Measurements from ENCODE around the gene AOPEP. TPM values are rescaled to one million over a fixed set of nuclear protein-coding genes. Genes with fewer than 3 reads are reported as not detected.

AOPEP gene
- total RNA-seq, 1 experiment from 2014 or later: 15.0 TPM

GRCh38 chr9:94905606-94906005 is 179.1 kb downstream of the AOPEP start:
- no peak overlapping the region for H2AFZ ChIP-seq (ENCODE audit: low read length)
- no peak overlapping the region for H2BK120ac ChIP-seq (ENCODE audit: low read depth, low read length, poor library complexity, severe bottlenecking)
- no peak overlapping the region for H2BK12ac ChIP-seq (ENCODE audit: insufficient read length, low read depth, low read length)
- H3K23ac ChIP-seq (ENCODE audit: insufficient read length, low read depth, low read length): no peak overlapping the region
- no peaks in the 10 kb centered on the region for H3K79me1 ChIP-seq (ENCODE audit: insufficient read depth, low read depth, low read length, poor library complexity, severe bottlenecking)
- Mint-ChIP-seq H3K27ac (no peak overlapping the region), H3K4me3 (no peak overlapping the region), H3K27me3 (ENCODE audit: low read depth) (no peaks in the 10 kb centered on the region), H3K4me1 (peaks cover 37 to 52% of the 10 kb centered on the region in 2 experiments), H3K9me3 (no peaks in the 10 kb centered on the region), H3K36me3 (ENCODE audit: insufficient read depth in 1 of 3, low read depth in 3 of 3) (no peaks in the 10 kb centered on the region)
- WGBS (ENCODE audit: extremely low coverage, insufficient read length, low lambda C conversion rate): no CpG with 5 or more reads among the region's 2 CpGs
- H3K9ac ChIP-seq (ENCODE audit: extremely low read depth, insufficient read length, low read length): no peak overlapping the region
- no peaks in the 10 kb centered on the region for H4K20me1 ChIP-seq (ENCODE audit: control insufficient read depth, insufficient read depth, insufficient read length)
- H3K4me2 ChIP-seq (ENCODE audit: insufficient read depth, insufficient read length, low read length): no peak overlapping the region
- no peak overlapping the region for H4K8ac ChIP-seq (replicated peaks; ENCODE audit: insufficient read length, low read depth, low read length)
- H3K27me3 ChIP-seq (ENCODE audit: insufficient read depth, low read length): no peaks in the 10 kb centered on the region
- no peak overlapping the region for H4K91ac ChIP-seq (ENCODE audit: insufficient read length, low read depth, low read length)
- no peaks in the 10 kb centered on the region for H3K23me2 ChIP-seq (ENCODE audit: insufficient read length, low read depth, low read length, poor library complexity, severe bottlenecking)
- no peak overlapping the region for H2BK20ac ChIP-seq (ENCODE audit: low read depth, low read length, poor library complexity, severe bottlenecking)
- no peak overlapping the region for H3K56ac ChIP-seq (ENCODE audit: insufficient read length, low read depth, low read length)
- no peak overlapping the region for H2AK5ac ChIP-seq (ENCODE audit: insufficient read length, low read length)
- H3K4ac ChIP-seq (ENCODE audit: low read depth, low read length): no peak overlapping the region
- no peak overlapping the region for H2BK5ac ChIP-seq (ENCODE audit: insufficient read length, low read length)
- no peak overlapping the region for H3T11ph ChIP-seq (ENCODE audit: low read length)
- H3K4me1 ChIP-seq (ENCODE audit: insufficient read depth, low read length): peaks cover 5% of the 10 kb centered on the region
- TF ChIP-seq CTCF (conservative IDR thresholded peaks at IDR 0.05): no peak
- H2BK15ac ChIP-seq (ENCODE audit: low read depth, low read length): no peak overlapping the region
- peak; percentile 5 for DNase-seq
- no peak overlapping the region for H3K27ac ChIP-seq (ENCODE audit: insufficient read length, low read depth, low read length)
- H3K18ac ChIP-seq (ENCODE audit: insufficient read length, low read depth, low read length): no peak overlapping the region
- H4K5ac ChIP-seq (ENCODE audit: insufficient read length, low read depth, low read length): no peak overlapping the region
- H3K9me3 ChIP-seq (ENCODE audit: control insufficient read depth, low read depth, low read length): no peaks in the 10 kb centered on the region
- H3K14ac ChIP-seq (ENCODE audit: insufficient read depth, low read length): no peak overlapping the region
- no peaks in the 10 kb centered on the region for H3K79me2 ChIP-seq (ENCODE audit: insufficient read depth, low read length)
